ENCODE results near the gene ME3.

- TF ChIP-seq, protein P1, sequence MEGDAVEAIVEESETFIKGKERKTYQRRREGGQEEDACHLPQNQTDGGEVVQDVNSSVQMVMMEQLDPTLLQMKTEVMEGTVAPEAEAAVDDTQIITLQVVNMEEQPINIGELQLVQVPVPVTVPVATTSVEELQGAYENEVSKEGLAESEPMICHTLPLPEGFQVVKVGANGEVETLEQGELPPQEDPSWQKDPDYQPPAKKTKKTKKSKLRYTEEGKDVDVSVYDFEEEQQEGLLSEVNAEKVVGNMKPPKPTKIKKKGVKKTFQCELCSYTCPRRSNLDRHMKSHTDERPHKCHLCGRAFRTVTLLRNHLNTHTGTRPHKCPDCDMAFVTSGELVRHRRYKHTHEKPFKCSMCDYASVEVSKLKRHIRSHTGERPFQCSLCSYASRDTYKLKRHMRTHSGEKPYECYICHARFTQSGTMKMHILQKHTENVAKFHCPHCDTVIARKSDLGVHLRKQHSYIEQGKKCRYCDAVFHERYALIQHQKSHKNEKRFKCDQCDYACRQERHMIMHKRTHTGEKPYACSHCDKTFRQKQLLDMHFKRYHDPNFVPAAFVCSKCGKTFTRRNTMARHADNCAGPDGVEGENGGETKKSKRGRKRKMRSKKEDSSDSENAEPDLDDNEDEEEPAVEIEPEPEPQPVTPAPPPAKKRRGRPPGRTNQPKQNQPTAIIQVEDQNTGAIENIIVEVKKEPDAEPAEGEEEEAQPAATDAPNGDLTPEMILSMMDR (IDR thresholded peaks at IDR 0.05; ENCODE audit: insufficient read depth, low read length) = no peak
- no peak for TF ChIP-seq GABPA (IDR thresholded peaks at IDR 0.05; ENCODE audit: low read depth)
Observed at GRCh38 chr11:86408845-86409244, 263.6 kb downstream of the ME3 start.

Measured in HL-60 (cell line).